Measurements from ENCODE around the gene SPATS2L.

DNA sequence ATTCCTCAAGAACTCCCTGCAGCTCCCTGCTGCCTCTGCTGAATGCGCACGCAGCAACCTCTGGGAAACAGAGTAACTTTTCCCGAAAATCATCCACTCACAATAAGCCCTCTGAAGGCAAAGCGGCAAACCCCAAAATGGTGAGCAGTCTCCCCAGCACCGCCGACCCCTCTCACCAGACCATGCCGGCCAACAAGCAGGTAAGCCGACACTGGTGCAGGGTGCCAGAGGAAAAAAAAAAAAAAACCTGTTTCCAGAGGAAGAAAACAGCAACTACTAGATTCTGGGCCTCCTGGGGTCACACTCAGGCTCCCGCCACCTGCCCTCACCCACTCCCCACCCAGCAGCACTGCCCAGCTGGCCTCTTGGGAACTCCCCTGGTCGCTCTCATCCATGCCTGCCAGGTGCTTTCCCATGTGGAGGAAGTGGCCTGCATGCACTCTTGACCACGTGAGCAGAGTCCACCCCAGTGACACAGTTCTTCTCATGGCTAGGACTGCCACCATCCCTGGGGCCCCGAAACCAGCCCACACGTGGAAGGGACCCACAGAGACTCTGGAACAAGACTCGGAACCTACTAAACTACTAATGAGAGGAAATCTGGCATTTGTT is 166.5 kb downstream of the SPATS2L start:
- no peak for TF ChIP-seq POLR2A (IDR thresholded peaks at IDR 0.05; ENCODE audit: low read depth, low read length)
- TF ChIP-seq POLR2AphosphoS5 (IDR thresholded peaks at IDR 0.05; ENCODE audit: low read depth, low read length) = no peak
- no peak for TF ChIP-seq TAF1 (IDR thresholded peaks at IDR 0.05; ENCODE audit: low read depth, low read length)
- TF ChIP-seq PAX5 (IDR thresholded peaks at IDR 0.05; ENCODE audit: insufficient read depth, low read length, severe bottlenecking) = no peak

Data from GM12891 (cell line).